H9 (cell line): ENCODE data around the gene ATF6. TPM values are rescaled to one million over a fixed set of nuclear protein-coding genes. Genes with fewer than 3 reads are reported as not detected.

ENCODE experiments used
- DNase-seq: peaks from one replicate; pipeline ENCODE4 v3.0.0-alpha.2; 2017
- H2AFZ ChIP-seq: one replicate; pipeline ENCODE4 v1.6.1; 2013; ENCODE audit warnings: mild to moderate bottlenecking, low read length, control low read depth, moderate library complexity
- H2AK5ac ChIP-seq: 2 replicates; pipeline ENCODE4 v1.6.1; 2013; ENCODE audit warnings: low read length, control low read depth, mixed read lengths; ENCODE audit not compliant: insufficient read length
- H2BK120ac ChIP-seq: one replicate; pipeline ENCODE4 v1.6.1; 2013; ENCODE audit warnings: low read depth, mild to moderate bottlenecking, low read length, control low read depth, inconsistent platforms; ENCODE audit not compliant: poor library complexity, severe bottlenecking
- H2BK12ac ChIP-seq: 2 replicates; pipeline ENCODE4 v1.6.1; 2013; ENCODE audit warnings: low read length, control low read depth, mixed read lengths, low read depth; ENCODE audit not compliant: insufficient read length
- H2BK15ac ChIP-seq: 2 replicates; pipeline ENCODE4 v1.6.1; 2013; ENCODE audit warnings: low read depth, low read length, control low read depth
- H2BK20ac ChIP-seq: one replicate; pipeline ENCODE4 v1.6.1; 2013; ENCODE audit warnings: low read depth, mild to moderate bottlenecking, low read length, control low read depth, inconsistent platforms; ENCODE audit not compliant: poor library complexity, severe bottlenecking
- H2BK5ac ChIP-seq: 2 replicates; pipeline ENCODE4 v1.6.1; 2013; ENCODE audit warnings: low read length, control low read depth, mixed read lengths; ENCODE audit not compliant: insufficient read length
- H3K14ac ChIP-seq: 2 replicates; pipeline ENCODE4 v1.6.1; 2013; ENCODE audit warnings: low read length, control low read depth; ENCODE audit not compliant: insufficient read depth
- H3K18ac ChIP-seq: 2 replicates; pipeline ENCODE4 v1.6.1; 2013; ENCODE audit warnings: low read depth, mild to moderate bottlenecking, mixed read lengths, low read length, control low read depth; ENCODE audit not compliant: insufficient read length
- H3K23ac ChIP-seq: 2 replicates; pipeline ENCODE4 v1.6.1; 2013; ENCODE audit warnings: low read length, control low read depth, mixed read lengths, low read depth; ENCODE audit not compliant: insufficient read length
- H3K23me2 ChIP-seq: 2 replicates; pipeline ENCODE4 v1.6.1; 2013; ENCODE audit warnings: low read depth, mild to moderate bottlenecking, mixed read lengths, low read length, control low read depth; ENCODE audit not compliant: insufficient read length, poor library complexity, severe bottlenecking
- H3K27ac ChIP-seq: 2 replicates; pipeline ENCODE4 v1.5.1; 2013; ENCODE audit warnings: low read length, control low read depth, mixed read lengths, low read depth; ENCODE audit not compliant: insufficient read length
- H3K27me3 ChIP-seq: 2 replicates; pipeline ENCODE4 v1.6.1; 2013; ENCODE audit warnings: low read length, control low read depth, inconsistent platforms; ENCODE audit not compliant: insufficient read depth
- H3K4ac ChIP-seq: 2 replicates; pipeline ENCODE4 v1.6.1; 2013; ENCODE audit warnings: low read depth, mild to moderate bottlenecking, control low read depth, inconsistent platforms, low read length, moderate library complexity
- H3K4me1 ChIP-seq: 2 replicates; pipeline ENCODE4 v1.6.1; 2013; ENCODE audit warnings: low read length, control low read depth, inconsistent platforms; ENCODE audit not compliant: insufficient read depth
- H3K4me2 ChIP-seq: 2 replicates; pipeline ENCODE4 v1.6.1; 2013; ENCODE audit warnings: low read length, control low read depth, mixed read lengths; ENCODE audit not compliant: insufficient read length, insufficient read depth
- H3K56ac ChIP-seq: 2 replicates; pipeline ENCODE4 v1.6.1; 2013; ENCODE audit warnings: low read depth, mild to moderate bottlenecking, mixed read lengths, low read length, control low read depth; ENCODE audit not compliant: insufficient read length
- H3K79me1 ChIP-seq: 2 replicates; pipeline ENCODE4 v1.6.1; 2013; ENCODE audit warnings: low read depth, mild to moderate bottlenecking, moderate library complexity, low read length, control low read depth, inconsistent platforms; ENCODE audit not compliant: insufficient read depth, poor library complexity, severe bottlenecking
- H3K79me2 ChIP-seq: 2 replicates; pipeline ENCODE4 v1.6.1; 2013; ENCODE audit warnings: low read length, control low read depth, inconsistent platforms; ENCODE audit not compliant: insufficient read depth
- H3K9ac ChIP-seq: 2 replicates; pipeline ENCODE4 v1.6.1; 2013; ENCODE audit warnings: low read length, control low read depth, mixed read lengths; ENCODE audit not compliant: insufficient read length; ENCODE audit errors: extremely low read depth
- H3K9me3 ChIP-seq: one replicate; pipeline ENCODE4 v1.6.1; 2013; ENCODE audit warnings: low read depth, low read length, inconsistent platforms; ENCODE audit not compliant: control insufficient read depth
- H3T11ph ChIP-seq: one replicate; pipeline ENCODE4 v1.6.1; 2013; ENCODE audit warnings: mild to moderate bottlenecking, low read length, control low read depth, inconsistent platforms
- H4K20me1 ChIP-seq: one replicate; pipeline ENCODE4 v1.6.1; 2013; ENCODE audit not compliant: control insufficient read depth, insufficient read length, insufficient read depth
- H4K5ac ChIP-seq: 2 replicates; pipeline ENCODE4 v1.6.1; 2013; ENCODE audit warnings: low read depth, mild to moderate bottlenecking, mixed read lengths, low read length, control low read depth; ENCODE audit not compliant: insufficient read length
- H4K8ac ChIP-seq: replicated peaks from 2 replicates; pipeline ENCODE4 v1.6.1; 2013; ENCODE audit warnings: low read length, control low read depth, mixed read lengths, low read depth; ENCODE audit not compliant: insufficient read length
- H4K91ac ChIP-seq: 2 replicates; pipeline ENCODE4 v1.6.1; 2013; ENCODE audit warnings: low read depth, mild to moderate bottlenecking, moderate library complexity, mixed read lengths, low read length, control low read depth; ENCODE audit not compliant: insufficient read length
- H3K27ac Mint-ChIP-seq, 3 experiments: 2 replicates in 2 of 3; 3 replicates in 1 of 3; pipeline ENCODE4 v1.8.0; 2020 to 2021; ENCODE audit warnings: mixed read lengths in 3 of 3, mild to moderate bottlenecking in 1 of 3, moderate library complexity in 1 of 3
- H3K27me3 Mint-ChIP-seq: 2 replicates; pipeline ENCODE4 v1.8.0; 2021; ENCODE audit warnings: low read depth, mild to moderate bottlenecking, moderate library complexity, mixed read lengths
- H3K36me3 Mint-ChIP-seq, 3 experiments: 2 replicates in 2 of 3; 3 replicates in 1 of 3; pipeline ENCODE4 v1.8.0; 2020 to 2021; ENCODE audit warnings: low read depth in 3 of 3, mixed read lengths in 3 of 3; ENCODE audit not compliant: insufficient read depth in 1 of 3
- H3K4me1 Mint-ChIP-seq, 2 experiments: 2 replicates each; pipeline ENCODE4 v1.8.0; 2020; ENCODE audit warnings: mixed read lengths in 2 of 2
- H3K4me3 Mint-ChIP-seq, 2 experiments: 2 replicates in 1 of 2; 3 replicates in 1 of 2; pipeline ENCODE4 v1.8.0; 2020 to 2021; ENCODE audit warnings: mild to moderate bottlenecking in 2 of 2, mixed read lengths in 2 of 2, moderate library complexity in 1 of 2
- H3K9me3 Mint-ChIP-seq, 2 experiments: 2 replicates in 1 of 2; 3 replicates in 1 of 2; pipeline ENCODE4 v1.8.0; 2020; ENCODE audit warnings: mild to moderate bottlenecking in 2 of 2, mixed read lengths in 2 of 2, moderate library complexity in 1 of 2
- WGBS: extraction: QIAGEN DNeasy Blood & Tissue Kit; methylation state at CpG from one replicate; pipeline ENCODE4 v1.1.7; 2013; ENCODE audit warnings: missing lambda C conversion rate, low lambda C conversion rate, mixed read lengths; ENCODE audit not compliant: insufficient read length; ENCODE audit errors: extremely low coverage; 5-methylcytosine and 5-hydroxymethylcytosine counted together
- total RNA-seq: library from RNA; stranded (reverse); gene quantifications from 2 replicates; pipeline ENCODE4 v1.2.1, GENCODE V29; 2021
- TF ChIP-seq, protein P1 (sequence below): fragments of 200-600 bp; sonication (generic); conservative IDR thresholded peaks from 3 replicates; pipeline ENCODE4 v1.8.0; 2021; ENCODE audit warnings: antibody characterized with exemption, mild to moderate bottlenecking

ATF6 gene
- total RNA-seq, 1 experiment from 2014 or later = 11.2 TPM

DNA sequence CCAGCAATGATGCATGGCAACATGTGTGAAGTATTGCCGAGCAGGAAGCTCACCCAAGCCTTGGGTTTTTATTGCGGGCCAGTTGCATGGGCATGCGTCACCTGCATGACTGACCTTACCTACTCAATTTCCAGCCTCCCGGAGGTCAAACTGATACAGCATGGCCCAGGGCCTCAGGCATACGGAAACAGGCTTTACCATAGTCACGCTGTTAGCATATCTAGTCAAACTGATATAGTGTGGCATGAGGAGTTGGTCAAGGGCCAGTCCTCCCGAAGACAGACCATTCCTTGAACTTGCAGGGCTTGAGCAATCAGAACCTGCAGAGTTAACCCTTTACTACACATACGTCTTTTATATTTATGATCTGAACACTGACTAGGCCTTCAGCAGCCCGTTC, 22.9 kb upstream of the ATF6 start:
- Histone ChIP-seq H3K9me3 (no peaks in the 10 kb centered on the region), H2BK5ac (no peak overlapping the region), H2BK12ac (no peak overlapping the region), H3K9ac (no peak overlapping the region), H3K4me1 (no peaks in the 10 kb centered on the region), H3K79me1 (no peaks in the 10 kb centered on the region), H3K4ac (no peak overlapping the region), H3T11ph (no peak overlapping the region), H4K20me1 (no peaks in the 10 kb centered on the region), H3K27me3 (no peaks in the 10 kb centered on the region), H4K5ac (no peak overlapping the region), H3K23me2 (no peaks in the 10 kb centered on the region), H3K18ac (no peak overlapping the region), H3K27ac (no peak overlapping the region), H2BK120ac (no peak overlapping the region), H3K23ac (no peak overlapping the region), H3K56ac (no peak overlapping the region), H4K91ac (no peak overlapping the region), H2AK5ac (no peak overlapping the region), H2BK15ac (no peak overlapping the region), H2AFZ (no peak overlapping the region), H2BK20ac (no peak overlapping the region), H3K14ac (no peak overlapping the region), H3K4me2 (no peak overlapping the region), H3K79me2 (no peaks in the 10 kb centered on the region), H4K8ac (no peak overlapping the region)
- no peak overlapping the region for H3K4me3 Mint-ChIP-seq
- no peak overlapping the region for H3K27ac Mint-ChIP-seq
- peaks cover 0 to 2% of the 10 kb centered on the region in 2 experiments; a peak in 2 of 4 replicates for H3K4me1 Mint-ChIP-seq
- peaks cover 16% of the 10 kb centered on the region for H3K27me3 Mint-ChIP-seq
- H3K36me3 Mint-ChIP-seq = no peaks in the 10 kb centered on the region
- WGBS = no CpG with 5 or more reads among the region's 9 CpGs
- H3K9me3 Mint-ChIP-seq = no peaks in the 10 kb centered on the region
- TF ChIP-seq, protein P1, sequence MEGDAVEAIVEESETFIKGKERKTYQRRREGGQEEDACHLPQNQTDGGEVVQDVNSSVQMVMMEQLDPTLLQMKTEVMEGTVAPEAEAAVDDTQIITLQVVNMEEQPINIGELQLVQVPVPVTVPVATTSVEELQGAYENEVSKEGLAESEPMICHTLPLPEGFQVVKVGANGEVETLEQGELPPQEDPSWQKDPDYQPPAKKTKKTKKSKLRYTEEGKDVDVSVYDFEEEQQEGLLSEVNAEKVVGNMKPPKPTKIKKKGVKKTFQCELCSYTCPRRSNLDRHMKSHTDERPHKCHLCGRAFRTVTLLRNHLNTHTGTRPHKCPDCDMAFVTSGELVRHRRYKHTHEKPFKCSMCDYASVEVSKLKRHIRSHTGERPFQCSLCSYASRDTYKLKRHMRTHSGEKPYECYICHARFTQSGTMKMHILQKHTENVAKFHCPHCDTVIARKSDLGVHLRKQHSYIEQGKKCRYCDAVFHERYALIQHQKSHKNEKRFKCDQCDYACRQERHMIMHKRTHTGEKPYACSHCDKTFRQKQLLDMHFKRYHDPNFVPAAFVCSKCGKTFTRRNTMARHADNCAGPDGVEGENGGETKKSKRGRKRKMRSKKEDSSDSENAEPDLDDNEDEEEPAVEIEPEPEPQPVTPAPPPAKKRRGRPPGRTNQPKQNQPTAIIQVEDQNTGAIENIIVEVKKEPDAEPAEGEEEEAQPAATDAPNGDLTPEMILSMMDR = no peak
- DNase-seq = no peak
